Sigmoid colon (tissue), 4 donors: Measurements from ENCODE around the gene ALKBH3.

Experiments
- CTCF ChIP-seq, 4 experiments: fragments of 450-650 bp in 3 of 4; fragments of 200-600 bp in 1 of 4; IDR thresholded peaks; one replicate each; pipeline ENCODE4 v1.5.1; 2016 to 2019; ENCODE audit warnings: antibody characterized with exemption in 4 of 4, mild to moderate bottlenecking in 3 of 4, moderate library complexity in 2 of 4
- EP300 ChIP-seq, 4 donors: sonication (generic); formaldehyde crosslinking; IDR thresholded peaks; one replicate each; pipeline ENCODE4 v1.6.1; 2017; ENCODE audit warnings: antibody characterized with exemption in 4 of 4
- POLR2A ChIP-seq, 2 donors: fragments of 450-650 bp; IDR thresholded peaks; one replicate each; pipeline ENCODE4 v1.6.1; 2016; ENCODE audit warnings: antibody characterized with exemption in 2 of 2, mild to moderate bottlenecking in 2 of 2, moderate library complexity in 2 of 2
- POLR2AphosphoS5 ChIP-seq, 4 donors: sonication (generic); formaldehyde crosslinking; IDR thresholded peaks; one replicate each; pipeline ENCODE4 v1.6.1; 2017; ENCODE audit warnings: antibody characterized with exemption in 4 of 4

- TF ChIP-seq CTCF (IDR thresholded peaks at IDR 0.05) = no peak
- no peak for TF ChIP-seq POLR2A (IDR thresholded peaks at IDR 0.05)
- TF ChIP-seq EP300 (IDR thresholded peaks at IDR 0.05) = no peak
- TF ChIP-seq POLR2AphosphoS5 (IDR thresholded peaks at IDR 0.05) = no peak
Observed at GRCh38 chr11:43834286-43834685, 46.3 kb upstream of the ALKBH3 start.
